Mucosa of gallbladder (tissue), 1 donor: Measurements from ENCODE around the gene NINJ2. TPM values are rescaled to one million over a fixed set of nuclear protein-coding genes. Genes with fewer than 3 reads are reported as not detected.
"Not testable (repeated sequence)": the region's sequence is repeated elsewhere in the genome, so short reads cannot be mapped to it uniquely, and the experiment has no call there.

Experiments
- DNase-seq: peaks from one replicate; pipeline ENCODE4 v3.0.0-alpha.2; 2020; ENCODE audit warnings: low spot score
- total RNA-seq: library from RNA; stranded (reverse); gene quantifications from one replicate; pipeline ENCODE4 v1.2.1, GENCODE V29; 2021
- donor health status: DM: no; HTN: no; CAD: no.

The NINJ2 gene
- total RNA-seq, 1 donor from 2014 or later = 1.7 TPM

DNA sequence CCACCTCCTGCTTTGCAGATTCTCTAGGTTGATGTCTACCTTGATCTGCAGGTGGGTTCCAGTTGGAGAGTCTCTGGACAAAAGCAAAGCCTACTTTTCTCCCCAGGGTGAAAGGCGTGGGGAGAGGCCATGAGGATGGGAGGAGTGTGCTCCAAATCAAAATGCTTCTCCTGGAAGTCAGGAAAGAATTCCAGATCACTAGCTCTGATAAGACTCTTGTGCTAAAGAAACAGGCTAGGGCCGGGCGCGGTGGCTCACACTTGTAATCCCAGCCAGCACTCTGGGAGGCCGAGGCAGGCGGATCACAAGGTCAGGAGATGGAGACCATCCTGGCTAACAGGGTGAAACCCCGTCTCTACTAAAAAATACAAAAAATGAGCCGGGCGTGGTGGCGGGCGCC, 21.9 kb downstream of the NINJ2 start:
- DNase-seq = not testable (repeated sequence)

DNA sequence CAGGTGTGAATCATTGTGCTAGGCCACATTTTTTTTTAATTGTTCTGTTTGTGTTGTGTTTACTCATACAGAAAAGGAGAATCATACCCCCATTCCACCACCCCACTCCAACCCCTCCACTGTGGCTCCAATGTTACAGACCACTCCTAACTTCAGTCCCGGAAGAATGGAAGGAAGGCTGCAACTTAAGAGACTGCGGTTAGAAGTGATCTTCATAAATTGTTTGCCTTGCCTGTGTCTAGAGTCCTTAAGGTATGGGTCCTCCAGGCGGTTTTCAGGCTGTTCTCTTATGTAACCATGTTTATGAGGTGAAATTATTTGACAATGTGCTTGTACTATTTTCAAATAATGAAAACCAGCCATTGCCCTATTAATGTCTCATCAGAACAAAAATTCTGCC, 22.5 kb downstream of the NINJ2 start:
- no peak for DNase-seq

DNA sequence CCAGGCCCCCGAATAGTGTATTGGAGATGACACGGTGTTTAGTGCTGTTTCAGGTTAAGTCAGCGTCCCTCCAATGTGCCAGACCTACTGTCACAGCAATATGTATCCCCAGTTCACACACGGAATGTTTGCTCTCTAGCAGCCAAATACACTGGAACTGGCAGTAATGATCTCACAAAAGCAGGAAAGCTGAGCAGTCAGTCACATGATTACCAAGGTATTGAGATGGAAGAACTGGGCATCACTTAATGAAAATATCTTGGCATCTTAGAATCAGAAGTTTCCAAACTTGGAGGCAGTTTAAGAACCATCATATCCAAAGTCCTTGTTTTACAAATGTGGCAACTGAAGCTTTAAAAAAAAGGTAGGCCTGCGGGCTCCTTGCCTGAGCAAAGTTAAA, 23.3 kb downstream of the NINJ2 start:
- DNase-seq = no peak

DNA sequence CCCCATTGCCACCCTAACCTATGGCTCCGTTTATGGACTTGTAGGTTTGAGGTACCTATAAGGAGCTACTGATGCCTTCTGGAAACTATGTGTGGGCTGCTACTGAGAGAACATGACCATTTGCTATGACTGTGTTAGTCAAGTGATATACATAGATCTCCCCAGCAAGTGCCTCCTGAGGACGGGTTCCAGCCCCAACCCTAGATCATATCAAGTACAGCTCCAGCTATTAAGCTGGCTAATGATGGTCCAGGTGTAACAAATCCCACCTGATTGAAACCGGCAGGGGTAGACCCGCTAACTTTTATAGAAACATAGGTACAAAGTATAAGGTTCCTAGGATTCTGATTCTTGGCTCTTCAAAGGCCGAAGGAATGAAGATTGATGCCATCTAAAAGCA, 23.7 kb downstream of the NINJ2 start:
- no peak for DNase-seq

DNA sequence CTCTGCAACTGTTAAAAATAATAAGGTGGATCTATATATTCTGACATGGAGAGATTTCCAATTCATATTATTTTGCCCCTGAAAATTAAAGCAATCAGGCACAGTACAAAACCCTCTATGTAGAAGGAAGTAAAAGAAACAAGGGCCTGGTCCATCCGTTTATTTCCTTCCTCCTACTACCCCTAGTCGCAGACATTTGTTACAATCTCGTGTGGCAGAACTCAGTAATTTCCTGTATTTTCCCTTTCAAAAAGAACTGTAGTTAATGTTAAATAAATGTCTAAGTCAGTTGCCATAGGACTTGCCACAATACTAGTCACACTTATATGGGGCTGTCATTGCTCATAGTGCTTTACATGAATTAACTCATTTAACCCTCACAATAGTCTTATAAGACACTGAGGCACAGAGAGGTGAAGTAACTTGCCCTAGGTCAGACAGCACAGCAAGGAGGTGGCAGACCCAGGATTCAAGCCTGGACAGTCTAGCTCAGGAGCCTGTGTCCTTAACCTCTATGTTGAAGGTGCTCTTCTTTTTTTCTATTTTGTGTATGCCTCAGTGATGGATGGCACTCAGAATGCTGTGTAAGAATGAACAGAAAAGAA, 24.2 kb downstream of the NINJ2 start:
- DNase-seq = no peak

DNA sequence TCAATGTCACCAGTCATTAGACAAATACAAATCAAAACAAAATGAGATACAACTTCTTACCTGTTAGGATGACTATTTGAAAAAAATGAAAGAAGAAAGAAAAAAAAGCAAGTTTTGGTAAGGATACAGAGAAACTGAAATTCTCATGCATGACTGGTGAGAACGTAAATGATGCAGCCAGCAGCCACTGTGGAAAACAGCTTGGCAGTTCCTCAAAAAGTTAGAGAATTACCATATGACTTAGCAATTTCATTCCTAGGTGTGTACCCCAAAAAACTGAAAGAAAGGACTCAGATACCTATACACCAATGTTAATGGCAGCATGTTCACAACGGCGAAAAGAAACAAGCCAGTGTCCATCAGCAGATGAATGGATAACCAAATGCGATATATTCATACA, 26.6 kb downstream of the NINJ2 start:
- no peak for DNase-seq

DNA sequence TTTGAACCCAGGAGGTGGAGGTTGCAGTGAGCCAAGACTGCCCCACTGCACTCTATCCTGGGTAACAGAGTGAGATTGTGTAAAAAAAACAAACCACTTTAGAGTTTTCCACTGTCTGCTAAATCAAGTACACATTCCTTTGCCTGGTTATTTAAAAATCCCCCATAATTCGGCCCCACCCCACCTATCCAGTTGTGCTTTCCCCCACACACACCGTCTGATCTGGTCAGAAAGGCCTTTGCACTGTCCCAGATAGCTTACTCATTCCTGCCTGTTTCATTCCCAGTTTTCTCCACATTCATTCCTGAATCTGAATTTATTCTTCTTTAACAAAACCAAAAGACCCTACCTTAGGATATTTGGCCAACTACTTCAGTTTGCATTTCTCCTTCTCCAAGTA, 29.5 kb downstream of the NINJ2 start:
- DNase-seq = no peak

DNA sequence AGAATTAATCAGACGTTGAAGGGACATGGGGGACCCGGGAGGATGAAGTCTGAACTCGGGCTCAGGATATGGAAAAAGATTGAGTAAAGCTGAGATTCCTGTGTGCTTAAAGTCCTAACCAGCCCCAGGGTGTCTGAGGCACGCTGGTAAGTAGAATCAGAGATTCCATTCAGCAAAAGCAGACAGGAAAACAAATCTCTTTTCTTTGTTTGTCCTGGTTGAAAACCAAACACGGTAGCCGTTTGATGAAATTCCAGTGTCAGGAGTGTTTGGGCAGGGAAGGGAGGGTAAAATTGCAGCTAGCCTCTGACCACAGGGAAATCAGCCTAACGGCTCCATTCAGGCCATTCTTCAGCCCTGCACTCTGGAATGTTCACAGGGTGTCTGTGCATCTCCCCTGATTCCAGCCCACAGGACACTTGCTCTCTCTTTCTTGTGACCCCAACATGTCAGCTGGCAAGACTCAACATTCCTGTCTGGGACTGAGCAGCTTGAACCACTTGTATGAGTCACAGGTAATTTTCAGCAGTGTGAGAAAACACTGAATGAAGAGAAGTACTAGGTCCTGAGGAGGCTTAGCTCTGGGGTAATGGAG, 31.0 kb downstream of the NINJ2 start:
- DNase-seq = no peak

DNA sequence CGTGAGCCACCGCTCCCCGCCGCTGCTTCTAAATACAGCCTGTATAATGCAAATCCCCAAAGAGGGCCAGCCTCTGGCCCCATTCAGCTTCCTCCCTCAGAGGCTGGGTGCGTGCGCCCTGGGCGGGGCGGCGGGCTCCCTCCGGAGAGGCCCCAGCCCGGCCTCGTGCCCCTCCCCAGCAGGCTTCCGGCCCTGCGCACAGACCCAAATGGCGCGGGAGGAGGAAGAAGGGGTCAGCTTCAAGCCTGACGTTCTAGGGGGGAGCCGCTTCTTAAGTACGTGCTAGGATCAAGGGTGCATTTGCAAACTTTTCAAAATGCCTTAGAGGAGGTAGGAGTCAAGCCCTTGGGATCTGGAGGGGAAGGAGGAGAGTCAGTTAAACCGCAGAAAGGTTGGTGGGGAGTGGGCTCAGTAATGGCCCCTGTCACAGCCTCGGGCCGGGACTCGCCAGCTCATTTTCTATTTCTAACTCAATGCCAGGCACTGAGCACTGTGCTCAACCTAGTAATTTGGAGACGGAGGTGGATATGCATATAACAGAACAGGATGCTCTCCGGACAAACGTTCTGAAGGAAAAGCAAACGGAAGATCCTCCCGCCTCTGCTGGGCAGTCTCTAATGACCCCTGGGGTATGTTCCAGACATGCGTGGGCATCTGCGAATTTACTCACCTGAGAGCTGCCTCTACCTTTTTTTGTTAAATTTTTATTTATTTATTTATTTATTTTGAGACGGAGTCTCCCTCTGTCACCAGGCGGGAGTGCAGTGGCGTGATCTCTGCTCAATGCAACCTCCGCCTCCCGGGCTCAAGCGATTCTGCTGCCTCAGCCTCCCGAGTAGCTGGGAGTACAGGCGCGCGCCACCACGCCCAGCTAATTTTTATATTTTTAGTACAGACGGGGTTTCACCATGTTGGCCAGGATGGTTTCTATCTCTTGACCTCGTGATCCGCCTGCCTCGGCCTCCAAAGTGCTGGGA, 32.3 kb downstream of the NINJ2 start:
- DNase-seq = peak; percentile 32

DNA sequence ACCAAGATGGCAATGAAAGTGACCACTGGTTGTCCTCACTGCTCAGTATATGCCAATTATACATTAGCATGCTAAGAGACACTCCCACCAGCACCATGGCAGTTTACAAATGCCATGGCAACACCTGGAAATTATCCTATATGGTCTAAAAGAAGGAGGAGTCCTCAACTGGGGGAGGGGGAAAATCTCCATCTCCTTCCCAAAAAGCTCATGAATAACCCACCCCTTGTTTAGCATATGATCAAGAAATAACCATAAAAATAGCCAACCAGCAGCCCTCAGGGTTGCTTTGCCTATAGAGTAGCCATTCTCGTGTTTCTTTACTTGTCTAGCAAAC, 34.5 kb downstream of the NINJ2 start:
- DNase-seq = not testable (repeated sequence)

DNA sequence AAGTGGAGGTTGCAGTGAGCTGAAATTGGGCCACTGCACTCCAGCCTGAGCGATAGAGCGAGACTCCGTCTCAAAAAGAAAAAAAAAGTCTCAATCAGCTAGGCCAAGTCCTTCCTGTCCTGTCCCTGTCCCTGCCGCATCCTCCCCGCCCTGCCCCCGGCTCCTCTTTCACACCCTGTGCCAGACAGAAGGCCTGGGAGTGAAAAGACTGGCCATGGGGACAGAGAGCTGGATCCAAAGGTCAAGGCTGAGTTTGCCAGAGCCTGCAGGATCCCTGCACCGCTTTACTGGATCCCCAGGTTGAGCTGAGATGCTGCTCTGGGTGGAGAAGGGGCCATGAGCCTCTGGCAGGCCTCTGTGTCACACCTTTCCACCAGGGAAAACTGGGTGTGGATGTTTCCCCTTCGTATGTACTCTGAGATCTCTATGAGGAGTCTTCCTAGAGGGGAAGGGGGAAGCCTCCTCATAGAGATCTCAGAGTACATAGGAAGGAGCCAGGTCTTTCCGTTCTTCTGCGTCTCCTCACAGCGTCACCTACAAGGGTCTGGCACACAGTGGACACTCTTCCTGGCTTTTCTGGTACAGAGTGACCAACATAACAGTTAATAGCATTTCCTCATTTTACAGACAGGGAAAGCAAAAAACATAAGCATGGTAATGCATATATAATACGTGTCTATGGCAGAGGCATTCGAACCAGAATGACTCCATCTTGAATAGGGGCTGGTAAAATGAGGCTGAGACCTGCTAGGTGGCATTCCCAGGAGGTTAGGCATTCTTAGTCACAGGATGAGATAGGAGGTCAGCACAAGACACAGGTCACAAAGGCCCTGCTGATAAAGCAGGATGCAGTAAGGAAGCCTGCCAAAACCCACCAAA, 35.1 kb downstream of the NINJ2 start:
- no peak for DNase-seq

DNA sequence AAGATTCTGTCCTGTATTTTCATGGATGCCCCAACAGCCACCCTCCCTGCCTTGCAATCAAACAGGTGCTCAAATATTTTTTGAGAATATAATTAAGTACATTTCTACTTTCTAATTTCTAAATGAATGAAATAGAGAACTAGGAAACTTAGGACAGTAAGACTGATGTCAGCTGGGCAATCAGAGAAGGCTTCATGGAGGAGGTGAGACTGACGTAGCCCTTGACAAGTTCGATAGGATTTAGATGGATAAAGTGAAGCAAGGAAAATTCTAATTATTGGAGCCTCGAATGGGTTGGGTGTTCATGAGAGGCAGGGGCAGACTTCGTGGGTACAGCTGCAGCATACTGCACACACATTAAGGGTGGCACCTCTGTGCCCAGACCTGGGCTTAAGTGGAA, 36.0 kb downstream of the NINJ2 start:
- no peak for DNase-seq

DNA sequence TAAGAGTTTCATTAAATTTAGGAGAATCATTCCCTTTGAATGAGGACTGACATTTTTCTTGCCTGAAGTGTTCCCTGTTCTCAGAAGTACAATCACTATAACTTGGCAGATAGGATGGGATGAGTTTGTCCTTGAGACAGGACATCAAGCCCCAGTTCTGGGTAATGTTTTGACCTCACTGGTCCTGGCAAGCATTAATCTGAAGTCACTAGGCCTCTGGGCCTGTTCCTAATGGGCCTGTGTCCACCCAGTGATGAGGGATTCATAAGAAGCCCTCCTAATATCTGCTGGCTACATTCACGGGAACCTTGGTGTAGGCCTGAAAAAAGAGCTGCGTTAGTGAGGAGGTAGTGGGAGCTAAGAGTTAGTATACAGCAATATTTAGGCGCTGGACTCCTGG, 37.2 kb downstream of the NINJ2 start:
- DNase-seq = no peak

DNA sequence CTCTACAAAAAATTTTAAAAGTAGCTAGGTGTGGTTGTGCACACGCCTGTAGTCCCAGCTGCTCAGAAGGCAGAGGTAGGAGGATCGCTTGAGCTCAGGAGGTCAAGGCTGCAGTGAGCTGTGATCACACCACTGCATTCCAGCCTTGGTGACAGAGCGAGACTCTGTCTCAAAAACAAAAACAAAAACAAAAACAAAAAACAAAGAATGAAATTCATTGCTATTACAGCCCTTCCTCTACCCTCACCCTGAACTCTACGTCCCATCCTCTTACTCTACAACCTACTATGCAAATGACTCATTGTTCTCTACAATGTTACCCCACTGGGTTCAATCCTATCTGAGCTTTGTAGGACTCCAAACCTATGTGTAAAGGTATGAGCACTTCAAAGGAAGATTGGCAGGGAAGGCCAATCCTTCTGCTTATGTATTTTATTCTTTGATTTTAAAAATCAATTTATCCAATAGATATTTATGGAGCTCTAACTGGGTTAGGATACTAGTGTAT, 39.3 kb downstream of the NINJ2 start:
- no peak for DNase-seq

DNA sequence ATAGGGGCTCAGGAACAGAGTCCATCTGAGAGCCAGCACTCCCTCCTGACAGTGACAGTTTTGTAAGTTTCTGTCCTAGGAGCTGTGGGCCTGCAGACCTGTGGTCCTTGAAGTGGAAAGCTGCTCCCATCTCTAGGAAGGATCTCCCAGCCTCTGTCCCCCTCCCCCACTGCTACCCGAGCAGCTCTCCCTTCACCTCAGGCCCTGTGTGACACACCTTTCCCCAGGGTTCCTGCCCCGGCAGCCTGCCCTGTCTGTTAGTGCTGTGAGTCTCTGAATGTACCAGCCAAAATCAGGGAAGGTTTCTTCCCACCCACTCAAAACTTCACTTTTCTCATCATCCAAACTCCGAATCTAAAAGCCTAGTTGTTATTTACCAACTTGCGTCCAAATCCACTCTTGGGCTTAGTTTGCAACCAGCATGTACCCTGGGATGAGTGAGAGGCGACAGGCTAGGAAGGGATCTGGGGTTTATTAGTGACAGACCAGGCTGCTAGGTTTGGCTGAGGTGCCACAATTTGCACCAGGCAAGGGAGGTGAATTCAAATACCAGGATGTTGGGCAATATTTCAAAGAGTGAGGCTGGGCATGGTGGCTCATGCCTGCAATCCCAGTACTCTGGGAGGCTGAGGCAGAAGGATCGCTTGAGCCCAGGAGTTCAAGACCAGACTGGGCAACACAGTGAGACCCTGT, 39.9 kb downstream of the NINJ2 start:
- no peak for DNase-seq

DNA sequence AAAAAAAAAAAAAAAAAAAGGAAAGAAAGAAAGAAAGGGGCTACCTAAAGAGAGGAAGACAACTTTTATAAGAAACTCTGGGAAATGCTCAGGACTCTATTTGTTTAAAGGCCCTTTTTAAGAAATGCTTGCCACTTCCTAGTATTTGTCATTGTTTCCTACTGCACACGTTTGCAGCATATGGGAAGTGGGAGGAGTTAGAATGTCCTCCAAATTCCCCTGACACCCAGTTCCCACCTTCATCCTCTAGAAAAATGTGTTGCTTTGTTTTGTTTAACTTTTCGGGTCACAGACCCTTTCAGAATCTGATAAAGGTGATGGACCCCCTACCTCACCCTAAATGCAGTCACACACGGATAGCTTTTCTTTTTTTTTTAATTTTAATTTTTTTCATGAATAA, 40.8 kb downstream of the NINJ2 start:
- DNase-seq = no peak

DNA sequence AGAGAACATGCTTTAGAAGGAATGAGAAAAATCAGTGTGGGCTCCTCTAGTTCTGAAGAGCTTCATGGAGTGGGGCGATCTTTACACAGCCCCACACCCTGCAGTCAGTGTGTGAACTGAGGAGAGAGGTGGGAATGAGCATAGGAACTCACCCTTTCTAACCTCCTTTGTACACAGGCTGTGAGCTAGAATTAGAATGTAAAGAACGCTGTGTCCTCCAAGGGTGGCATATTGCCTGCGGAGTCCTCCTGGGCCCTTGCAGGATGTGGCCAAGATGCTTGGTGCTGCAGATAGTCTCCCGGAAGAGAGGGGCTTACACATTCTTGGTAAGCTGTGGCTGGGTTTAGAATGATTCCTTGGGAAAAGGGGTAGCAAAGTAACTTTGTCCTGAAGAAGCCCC, 43.9 kb downstream of the NINJ2 start:
- no peak for DNase-seq

DNA sequence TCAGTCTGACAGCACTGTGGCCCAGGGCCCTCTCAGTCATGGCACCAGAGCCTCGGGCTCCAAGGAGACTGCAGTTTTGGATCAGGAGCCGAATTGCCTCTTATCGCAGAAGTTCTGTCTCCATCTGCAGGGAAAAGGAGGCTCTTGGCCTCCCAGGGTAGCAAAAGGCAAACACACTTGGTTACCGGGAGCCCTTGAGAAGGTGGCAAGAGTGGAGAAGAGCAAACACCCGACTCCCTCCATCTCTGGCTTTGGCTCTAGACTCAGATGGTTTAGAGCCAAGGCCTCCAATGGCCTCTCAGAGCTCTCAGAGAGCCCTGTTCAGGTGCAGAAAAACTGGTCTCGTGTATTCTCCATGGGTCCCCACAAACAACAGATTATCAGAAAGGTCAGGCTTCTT, 44.6 kb downstream of the NINJ2 start:
- no peak for DNase-seq

DNA sequence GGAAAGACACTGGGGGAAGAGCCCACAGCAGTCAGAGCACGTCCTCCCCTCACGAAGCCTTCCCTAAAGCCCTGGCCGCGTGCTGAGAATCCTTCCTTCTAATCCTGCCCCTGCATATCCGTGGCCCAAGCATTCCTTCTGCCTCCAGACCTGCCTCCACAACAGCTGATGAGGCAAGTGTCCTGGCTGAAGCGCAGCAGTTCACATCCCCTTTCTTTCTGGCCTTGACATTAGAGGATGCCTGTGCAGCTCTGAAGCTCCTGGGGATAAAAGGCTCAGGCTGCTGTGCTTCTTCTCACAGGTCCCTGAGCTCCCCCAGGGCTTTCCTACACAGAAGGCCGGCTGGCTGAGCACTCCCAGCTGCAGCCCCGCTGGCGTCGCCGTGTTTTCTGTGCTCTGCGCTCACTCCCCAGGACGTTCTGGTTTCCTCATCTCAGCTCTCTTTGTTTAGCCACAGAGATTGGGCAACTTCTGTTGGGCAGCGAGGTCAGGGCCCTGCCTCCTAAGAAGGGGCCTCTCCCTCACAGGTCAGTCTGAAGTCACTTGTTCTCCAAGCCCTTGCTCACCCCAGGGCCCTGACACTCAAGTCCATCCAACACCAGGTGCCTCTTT, 45.8 kb downstream of the NINJ2 start:
- no peak for DNase-seq

DNA sequence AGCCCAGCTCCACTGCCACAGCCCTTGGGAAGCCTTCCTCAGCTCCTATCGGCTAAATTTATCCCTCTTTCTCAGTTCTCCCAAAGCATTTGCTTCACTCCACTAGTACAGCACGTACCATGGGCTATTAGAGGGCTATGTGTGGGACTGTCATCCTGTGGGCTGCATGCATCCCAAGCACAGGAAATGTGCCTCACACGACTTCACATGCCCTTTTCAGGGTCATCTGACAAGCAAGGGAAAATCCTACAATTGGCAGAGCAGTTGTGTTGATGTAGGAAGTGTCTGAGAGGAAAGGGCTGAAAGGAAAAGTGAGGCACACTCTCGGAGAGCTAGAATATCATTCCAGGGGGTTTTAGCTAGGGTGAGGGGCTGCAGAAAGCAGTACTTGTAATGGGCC, 47.6 kb downstream of the NINJ2 start:
- DNase-seq = no peak
